Measurements from ENCODE around the gene SH3GLB2. TPM values are rescaled to one million over a fixed set of nuclear protein-coding genes. Genes with fewer than 3 reads are reported as not detected.

The SH3GLB2 gene
- total RNA-seq, 2 donors from 2014 or later = 109 to 110 TPM

- H3K4me1 ChIP-seq = no peaks in the 10 kb centered on the region
- no peak for DNase-seq
These were observed 18.5 kb downstream of the SH3GLB2 start for GRCh38 chr9:129009584-129010141.

GRCh38 chr9:129008986-129009583, 19.0 kb downstream of the SH3GLB2 start:
- Histone ChIP-seq H3K4me1 (no peaks in the 10 kb centered on the region), H3K27me3 (no peaks in the 10 kb centered on the region), H3K4me3 (no peak overlapping the region), H3K27ac (no peak overlapping the region), H3K36me3 (peaks cover 9% of the 10 kb centered on the region), H3K9me3 (no peaks in the 10 kb centered on the region), H3K9ac (ENCODE audit: low read depth in 2 of 2, low read length in 2 of 2) (no peak overlapping the region)
- no peak for DNase-seq
- no peak for TF ChIP-seq CTCF (IDR thresholded peaks at IDR 0.05)
- intact Hi-C loops (cut with DNase I) = loop anchor here (5.0 kb wide), 1 partner anchor 778 kb away; no protein-coding TSS in a partner anchor

More at GRCh38 chr9:129009584-129010141, 18.5 kb downstream of the SH3GLB2 start:
- H3K9ac ChIP-seq (ENCODE audit: low read depth in 2 of 2, low read length in 2 of 2) = no peak overlapping the region
- H3K27ac ChIP-seq = no peak overlapping the region
- no peaks in the 10 kb centered on the region for H3K27me3 ChIP-seq
- intact Hi-C loops (cut with DNase I) = loop anchor here (5.0 kb wide), 1 partner anchor 778 kb away; no protein-coding TSS in a partner anchor
- no peak overlapping the region for H3K4me3 ChIP-seq
- H3K36me3 ChIP-seq = peaks cover 15% of the 10 kb centered on the region
- no peaks in the 10 kb centered on the region for H3K9me3 ChIP-seq
- no peak for TF ChIP-seq CTCF (IDR thresholded peaks at IDR 0.05)

GRCh38 chr9:129008469-129008965, 19.6 kb downstream of the SH3GLB2 start:
- no peaks in the 10 kb centered on the region for H3K9me3 ChIP-seq
- intact Hi-C loops (cut with DNase I) = loop anchor here (5.0 kb wide), 1 partner anchor 779 kb away; no protein-coding TSS in a partner anchor
- TF ChIP-seq CTCF (IDR thresholded peaks at IDR 0.05) = no peak
- peaks cover 5% of the 10 kb centered on the region for H3K36me3 ChIP-seq
- DNase-seq = no peak
- no peaks in the 10 kb centered on the region for H3K4me1 ChIP-seq
- H3K9ac ChIP-seq (ENCODE audit: low read depth in 2 of 2, low read length in 2 of 2) = no peak overlapping the region
- no peak overlapping the region for H3K4me3 ChIP-seq
- no peak overlapping the region for H3K27ac ChIP-seq
- no peaks in the 10 kb centered on the region for H3K27me3 ChIP-seq

GRCh38 chr9:129007766-129008468, 20.2 kb downstream of the SH3GLB2 start:
- Histone ChIP-seq H3K4me3 (no peak overlapping the region), H3K9me3 (no peaks in the 10 kb centered on the region), H3K9ac (ENCODE audit: low read depth in 2 of 2, low read length in 2 of 2) (no peak overlapping the region), H3K27ac (no peak overlapping the region), H3K27me3 (no peaks in the 10 kb centered on the region), H3K4me1 (no peaks in the 10 kb centered on the region), H3K36me3 (peaks cover 5% of the 10 kb centered on the region)
- TF ChIP-seq CTCF (IDR thresholded peaks at IDR 0.05) = no peak
- DNase-seq = no peak
- intact Hi-C loops (cut with DNase I) = loop anchor here (5.0 kb wide), 1 partner anchor 779 kb away; no protein-coding TSS in a partner anchor

- H3K27ac ChIP-seq = no peak overlapping the region
- H3K36me3 ChIP-seq = peaks cover 5% of the 10 kb centered on the region
- no peaks in the 10 kb centered on the region for H3K27me3 ChIP-seq
- DNase-seq = no peak
- intact Hi-C loops (cut with DNase I) = loop anchor here (5.0 kb wide), 1 partner anchor 780 kb away; no protein-coding TSS in a partner anchor
- H3K4me3 ChIP-seq = no peak overlapping the region
- TF ChIP-seq CTCF (IDR thresholded peaks at IDR 0.05) = no peak
- no peaks in the 10 kb centered on the region for H3K4me1 ChIP-seq
- no peak overlapping the region for H3K9ac ChIP-seq (ENCODE audit: low read depth in 2 of 2, low read length in 2 of 2)
- no peaks in the 10 kb centered on the region for H3K9me3 ChIP-seq
These were observed 20.9 kb downstream of the SH3GLB2 start for GRCh38 chr9:129007035-129007765.
